Peyer's patch (tissue), 4 donors: ENCODE results near the gene C1GALT1.

Source experiments
- CTCF ChIP-seq, 6 experiments: fragments of 450-650 bp in 4 of 6; fragments of 200-600 bp in 2 of 6; sonication (generic) in 1 of 6; IDR thresholded peaks; one replicate each; pipeline ENCODE4 v1.5.1; 2017 to 2019; ENCODE audit warnings: antibody characterized with exemption in 6 of 6, mild to moderate bottlenecking in 3 of 6, moderate library complexity in 1 of 6
- POLR2A ChIP-seq, 2 donors: fragments of 450-650 bp; IDR thresholded peaks; one replicate each; pipeline ENCODE4 v1.5.1; 2017; ENCODE audit warnings: antibody characterized with exemption in 2 of 2, mild to moderate bottlenecking in 2 of 2, moderate library complexity in 2 of 2

GRCh38 chr7:7166318-7166717, 16.0 kb upstream of the C1GALT1 start:
- TF ChIP-seq CTCF (IDR thresholded peaks at IDR 0.05) (no peak), POLR2A (IDR thresholded peaks at IDR 0.05) (no peak)
